ENCODE measurements around the gene CALCOCO1. TPM values are rescaled to one million over a fixed set of nuclear protein-coding genes. Genes with fewer than 3 reads are reported as not detected.

Gene CALCOCO1
- total and polyA plus RNA-seq, 9 of the 15 experiments (the other 6 are each of a cell fraction or from before 2014, with no cell fraction given): 1.9 to 31.8 (median 11.0) TPM

- ChIA-PET POLR2A (interaction anchor here (1.1 kb wide), 1 partner anchor 9 kb away, joined by 3 read pairs; no protein-coding TSS in a partner anchor), CTCF (ENCODE audit: low intra/inter-chr PET ratio) (interaction anchor here (0.5 to 10.6 kb wide), 3 partner anchors 44 to 53 kb away, joined by 3 to 252 read pairs (median 4); no protein-coding TSS in a partner anchor)
- no peak for TF ChIP-seq NCOA6 (IDR thresholded peaks at IDR 0.05)
- TF ChIP-seq ZNF583 (CRISPR knock-in tag; IDR thresholded peaks at IDR 0.05): no peak
- TF ChIP-seq, protein P1, sequence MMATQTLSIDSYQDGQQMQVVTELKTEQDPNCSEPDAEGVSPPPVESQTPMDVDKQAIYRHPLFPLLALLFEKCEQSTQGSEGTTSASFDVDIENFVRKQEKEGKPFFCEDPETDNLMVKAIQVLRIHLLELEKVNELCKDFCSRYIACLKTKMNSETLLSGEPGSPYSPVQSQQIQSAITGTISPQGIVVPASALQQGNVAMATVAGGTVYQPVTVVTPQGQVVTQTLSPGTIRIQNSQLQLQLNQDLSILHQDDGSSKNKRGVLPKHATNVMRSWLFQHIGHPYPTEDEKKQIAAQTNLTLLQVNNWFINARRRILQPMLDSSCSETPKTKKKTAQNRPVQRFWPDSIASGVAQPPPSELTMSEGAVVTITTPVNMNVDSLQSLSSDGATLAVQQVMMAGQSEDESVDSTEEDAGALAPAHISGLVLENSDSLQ (IDR thresholded peaks at IDR 0.05): peak; percentile 39
- Histone ChIP-seq H3K27me3 (ENCODE audit: control insufficient read depth in 2 of 2, insufficient read depth in 2 of 2, low read length in 2 of 2) (peaks cover 51 to 89% of the 10 kb centered on the region in 2 experiments), H4K20me1 (replicated peaks; ENCODE audit: control insufficient read depth, insufficient read depth, low read length) (peaks cover 3% of the 10 kb centered on the region; the same call in 1 of the 2 replicates), H3K9me3 (replicated peaks; ENCODE audit: control insufficient read depth, insufficient read depth, low read depth, low read length) (no peaks in the 10 kb centered on the region), H3K36me3 (ENCODE audit: control insufficient read depth, insufficient read depth, low read length) (no peaks in the 10 kb centered on the region), H3K4me1 (replicated peaks in 1 of 2; ENCODE audit: control insufficient read depth in 2 of 2, insufficient read depth in 2 of 2, low read length in 2 of 2) (peaks cover 0 to 16% of the 10 kb centered on the region in 2 experiments; a peak in 4 of 5 replicates), H3K4me2 (ENCODE audit: insufficient read depth, low read length) (no peak overlapping the region), H3K9ac (ENCODE audit: insufficient read depth in 1 of 2, low read depth in 2 of 2, low read length in 2 of 2) (no peak overlapping the region), H3K27ac (ENCODE audit: extremely low read depth, low read depth, low read length) (no peak overlapping the region), H2AFZ (ENCODE audit: low read depth, low read length) (no peak overlapping the region), H3K79me2 (ENCODE audit: control insufficient read depth, insufficient read depth, low read length) (no peaks in the 10 kb centered on the region), H3K9me1 (ENCODE audit: control insufficient read depth, insufficient read depth, low read length) (no peaks in the 10 kb centered on the region), H3K4me3 (no peak overlapping the region)
- no TSS peak for BruUV-seq (replicated peaks)
- intact Hi-C loops (cut with micrococcal nuclease): no loop called here
- ATAC-seq (no peak), DNase-seq (ENCODE audit: extremely low read depth in 1 of 4, low spot score in 3 of 4) (no peak), FAIRE-seq (no peak)
- WGBS (ENCODE audit: insufficient coverage, low coverage, missing lambda C conversion rate): 3% methylated on average over 18 of the region's 22 CpGs
- in situ Hi-C loops (cut with MboI): no loop called here
Measured at GRCh38 chr12:53748072-53748840, 21.0 kb upstream of the CALCOCO1 start.
